ENCODE measurements around the gene ITGB2.

Gene ITGB2

DNA sequence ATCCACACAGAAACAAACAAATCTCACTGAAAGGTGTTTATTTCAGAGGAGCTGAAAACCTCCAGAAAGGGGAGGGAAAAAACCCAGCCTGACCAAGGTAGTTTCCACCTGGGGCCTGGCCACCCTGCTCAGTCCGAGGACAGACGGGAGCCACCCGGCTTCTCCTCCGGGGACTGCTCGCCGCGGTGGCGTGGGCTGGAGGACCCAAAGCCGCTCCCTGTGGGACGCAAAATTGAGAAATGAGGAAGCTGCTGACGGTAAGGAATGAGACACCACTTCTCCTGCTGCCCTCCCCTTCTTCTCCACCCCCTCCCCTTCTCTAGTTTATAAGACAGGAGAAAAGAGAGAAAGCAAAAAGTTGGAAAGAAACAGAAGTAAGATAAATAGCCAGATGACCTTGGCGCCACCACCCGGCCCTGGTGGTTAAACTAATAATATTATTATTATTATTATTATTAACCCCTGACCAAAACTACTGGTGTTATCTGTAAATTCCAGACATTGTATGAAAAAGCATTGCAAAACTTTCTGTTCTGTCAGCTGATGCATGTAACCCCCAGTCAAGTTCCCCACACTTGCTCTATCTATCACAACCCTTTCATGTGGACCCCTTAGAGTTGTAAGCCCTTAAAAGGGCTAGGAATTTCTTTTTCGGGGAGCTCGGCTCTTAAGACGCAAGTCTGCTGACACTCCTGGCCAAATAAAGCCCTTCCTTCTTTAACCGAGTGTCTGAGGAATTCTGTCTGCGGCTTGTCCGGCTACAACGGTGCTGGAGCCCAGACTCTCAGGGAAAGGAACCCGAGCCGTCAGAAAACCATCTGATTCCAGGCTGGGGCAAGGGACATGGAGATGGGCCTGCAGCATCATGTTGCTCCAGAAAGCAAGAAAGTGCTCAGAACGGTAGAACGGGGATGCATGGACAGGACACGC is 12.5 kb downstream of the ITGB2 start:
- DNase-seq, result no peak

DNA sequence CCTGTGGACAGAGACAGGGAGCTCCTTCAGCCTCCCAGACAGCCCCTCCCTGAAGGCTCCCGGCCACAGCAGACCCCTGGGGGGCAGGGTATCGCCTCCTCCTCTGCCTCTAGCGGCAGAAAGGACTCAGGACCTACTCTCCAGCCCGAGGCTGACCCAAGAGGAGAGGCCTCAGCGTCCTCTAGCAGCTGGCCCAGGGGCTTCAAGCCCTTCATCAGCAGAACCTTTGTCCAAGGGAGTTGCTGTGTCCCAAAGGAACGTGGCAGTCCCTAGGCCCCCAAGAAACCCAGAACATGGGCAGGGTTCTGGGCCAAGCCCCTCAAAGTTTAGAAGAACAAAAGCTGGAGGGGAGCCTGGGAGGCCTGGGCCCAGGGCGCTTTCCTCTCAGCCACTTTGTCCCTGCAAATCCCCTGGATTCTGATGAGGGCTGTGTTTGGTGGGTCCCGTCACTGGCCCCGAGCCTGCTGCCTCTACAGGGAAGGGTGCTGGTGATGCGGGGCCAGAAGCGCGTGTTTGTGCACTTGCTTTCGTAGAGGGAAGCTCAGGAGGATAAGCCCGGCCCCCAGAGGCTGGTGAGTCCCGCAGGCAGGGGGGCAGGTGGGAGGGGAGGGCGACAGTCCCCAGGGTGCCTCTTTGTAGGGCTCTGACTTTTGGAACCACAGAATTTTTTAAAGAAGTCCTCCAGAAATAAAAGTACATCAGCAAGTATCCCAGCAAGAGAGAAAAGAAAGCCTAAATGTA is 13.3 kb downstream of the ITGB2 start:
- DNase-seq, result no peak

DNA sequence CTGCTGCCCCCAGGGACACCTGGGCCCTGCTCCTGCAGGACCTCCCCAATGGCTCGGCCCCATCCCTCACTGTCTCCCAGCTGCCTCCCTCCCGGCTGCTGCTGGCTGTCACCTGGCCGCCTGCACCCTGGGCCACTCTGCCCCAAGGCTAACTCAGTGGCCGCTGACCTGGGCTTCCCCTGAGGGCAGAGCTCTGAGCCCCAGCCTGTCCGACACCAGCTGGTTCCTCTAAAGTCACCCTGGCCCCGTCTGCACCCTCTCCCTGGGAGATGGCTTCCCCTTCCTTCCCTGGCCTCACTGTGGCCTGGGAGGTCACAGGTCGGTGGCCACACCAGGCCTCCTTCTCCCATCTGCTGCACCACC is 15.0 kb downstream of the ITGB2 start:
- DNase-seq, result no peak

DNA sequence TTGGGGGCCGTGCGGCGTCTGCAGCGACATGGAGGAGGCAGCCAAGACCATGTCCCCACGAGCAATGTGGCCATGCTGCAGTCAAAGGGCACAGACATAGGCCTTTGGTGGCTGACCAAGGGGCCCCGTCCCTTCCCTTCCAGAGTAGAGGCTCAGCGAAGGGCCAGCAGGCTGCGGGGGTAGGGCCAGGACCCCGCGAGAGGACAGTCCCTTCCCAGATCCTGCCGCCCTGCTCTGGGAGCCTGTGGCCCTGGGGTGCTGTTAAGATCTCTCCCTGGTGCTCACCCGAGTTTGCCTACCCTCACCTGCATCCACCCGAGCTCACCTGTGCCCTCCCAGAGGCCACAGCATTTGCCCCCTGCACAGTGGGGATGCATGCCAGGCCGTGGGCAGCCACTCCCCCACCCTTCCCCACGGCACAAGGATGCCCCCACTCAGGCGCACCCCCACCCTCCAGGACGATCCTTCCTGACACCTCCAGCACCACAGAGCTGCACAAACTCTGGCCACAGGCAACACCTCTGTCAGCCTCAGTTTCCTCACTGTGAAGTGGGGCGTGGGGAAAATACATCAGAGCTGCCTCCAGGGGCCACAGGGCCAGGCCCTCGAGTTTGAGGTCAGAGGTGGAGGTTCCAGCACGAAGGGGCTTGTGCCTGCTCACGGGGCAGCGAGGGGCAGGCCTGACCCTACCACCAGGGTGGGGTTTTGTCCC is 15.5 kb downstream of the ITGB2 start:
- no peak for DNase-seq

DNA sequence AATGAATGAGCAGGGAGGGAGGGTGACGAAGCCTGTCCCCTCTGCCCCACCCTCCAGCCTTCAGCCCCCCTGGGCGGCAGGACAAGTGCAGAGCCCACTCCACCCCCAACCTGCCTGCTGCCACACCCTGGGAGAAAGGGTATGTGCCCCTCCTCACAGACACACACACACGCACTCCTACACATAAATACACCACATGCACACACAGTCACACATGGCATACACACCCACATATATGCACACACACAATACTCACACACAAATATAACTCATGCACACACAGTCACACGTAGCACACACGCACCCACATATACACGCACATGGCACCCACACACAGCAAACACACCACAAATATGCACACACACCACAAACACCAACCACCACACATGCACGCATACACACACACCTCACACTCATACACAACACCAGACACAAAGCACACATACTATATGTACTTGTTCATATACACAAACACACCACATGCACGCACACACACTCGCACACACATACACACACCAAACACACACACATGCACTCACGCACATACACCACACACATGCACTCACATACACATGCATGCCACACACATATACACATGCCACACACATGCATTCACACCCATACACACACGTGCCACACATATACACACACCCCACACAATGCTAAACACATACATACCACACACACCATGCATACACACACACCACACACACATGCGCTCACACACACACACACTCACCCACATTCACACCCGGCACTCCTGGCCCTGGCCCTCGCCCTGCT is 16.4 kb downstream of the ITGB2 start:
- DNase-seq, result no peak

DNA sequence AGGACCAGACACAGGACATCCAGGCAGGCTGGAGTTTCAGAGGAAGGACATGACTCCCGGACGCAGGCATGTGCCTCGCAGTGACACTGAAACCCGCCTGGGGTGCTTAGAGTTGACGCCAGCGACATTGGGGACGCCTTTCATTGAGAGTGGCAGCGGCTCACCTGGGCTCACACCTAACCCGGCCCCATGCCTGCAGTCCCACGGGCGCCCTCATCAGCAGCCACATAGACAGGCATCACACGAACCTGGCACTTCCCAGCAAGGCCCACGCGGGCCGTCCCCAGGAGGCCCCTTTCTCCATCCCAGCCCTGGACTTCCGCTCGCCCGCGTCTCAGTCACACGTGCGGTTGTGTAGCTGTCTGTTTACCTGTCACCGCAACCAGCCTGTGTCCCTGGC is 17.0 kb downstream of the ITGB2 start:
- no peak for DNase-seq

DNA sequence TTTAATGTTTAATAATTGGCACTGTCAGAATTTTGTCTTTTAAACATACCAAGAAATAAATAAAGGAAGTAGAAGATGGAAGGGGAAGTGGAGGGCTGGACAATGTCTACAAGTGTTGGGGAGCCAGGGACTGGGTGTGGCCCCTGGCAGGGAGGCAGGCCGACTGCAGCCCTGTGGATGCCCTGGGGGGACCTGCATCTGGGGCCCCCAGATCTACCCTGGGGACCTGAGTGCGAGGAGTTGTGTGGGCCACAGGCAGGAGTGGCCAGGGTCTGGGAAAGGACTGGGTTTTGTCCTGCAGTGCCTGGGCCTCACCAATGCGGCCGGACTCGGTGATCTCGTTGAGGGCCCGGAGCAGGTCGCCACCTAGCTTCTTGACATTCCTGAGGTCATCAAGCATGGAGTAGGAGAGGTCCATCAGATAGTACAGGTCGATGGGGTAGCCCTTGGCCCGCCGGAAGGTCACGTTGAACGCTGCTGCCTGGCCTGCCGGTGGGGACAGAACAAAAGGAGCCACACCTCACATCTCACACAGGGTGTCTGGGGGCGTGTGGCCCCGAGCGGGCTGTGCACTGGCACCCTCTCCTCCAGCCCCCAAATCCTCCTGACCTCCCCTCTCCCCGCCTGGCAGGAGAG is 17.5 kb downstream of the ITGB2 start:
- no peak for DNase-seq

DNA sequence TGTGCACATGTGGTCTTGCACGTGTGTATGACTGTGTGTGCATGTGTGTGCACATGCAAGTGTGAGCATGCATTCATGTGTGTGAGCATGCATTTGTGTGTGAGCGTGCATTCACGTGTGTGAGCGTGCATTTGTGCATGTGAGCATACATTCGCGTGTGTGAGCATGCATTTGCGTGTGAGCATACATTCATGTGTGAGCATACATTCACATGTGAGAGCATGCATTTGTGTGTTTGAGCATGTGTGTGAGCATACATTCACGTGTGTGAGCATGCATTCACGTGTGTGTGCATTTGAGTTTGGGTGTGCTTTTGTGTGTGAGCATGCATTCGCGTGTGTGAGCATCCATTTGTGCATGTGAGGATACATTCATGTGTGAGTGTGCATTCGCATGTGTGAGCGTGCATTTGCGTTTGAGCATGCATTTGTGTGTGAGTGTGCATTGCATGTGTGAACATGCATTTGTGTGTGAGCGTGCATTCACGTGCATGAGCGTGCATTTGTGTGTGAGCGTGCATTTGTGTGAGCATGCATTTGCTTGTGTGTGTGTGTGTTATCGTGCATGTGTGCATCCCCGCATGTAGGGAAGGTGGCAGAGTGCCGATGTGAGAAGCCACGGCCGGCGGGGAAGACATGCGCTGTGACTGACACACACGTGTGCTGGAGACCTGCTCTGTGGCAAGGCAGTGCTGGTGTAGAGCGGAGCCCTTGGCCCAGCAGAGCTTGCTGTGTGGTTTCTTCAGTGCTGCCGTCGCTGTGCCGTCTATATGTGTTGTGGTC is 18.2 kb downstream of the ITGB2 start:
- no peak for DNase-seq

DNA sequence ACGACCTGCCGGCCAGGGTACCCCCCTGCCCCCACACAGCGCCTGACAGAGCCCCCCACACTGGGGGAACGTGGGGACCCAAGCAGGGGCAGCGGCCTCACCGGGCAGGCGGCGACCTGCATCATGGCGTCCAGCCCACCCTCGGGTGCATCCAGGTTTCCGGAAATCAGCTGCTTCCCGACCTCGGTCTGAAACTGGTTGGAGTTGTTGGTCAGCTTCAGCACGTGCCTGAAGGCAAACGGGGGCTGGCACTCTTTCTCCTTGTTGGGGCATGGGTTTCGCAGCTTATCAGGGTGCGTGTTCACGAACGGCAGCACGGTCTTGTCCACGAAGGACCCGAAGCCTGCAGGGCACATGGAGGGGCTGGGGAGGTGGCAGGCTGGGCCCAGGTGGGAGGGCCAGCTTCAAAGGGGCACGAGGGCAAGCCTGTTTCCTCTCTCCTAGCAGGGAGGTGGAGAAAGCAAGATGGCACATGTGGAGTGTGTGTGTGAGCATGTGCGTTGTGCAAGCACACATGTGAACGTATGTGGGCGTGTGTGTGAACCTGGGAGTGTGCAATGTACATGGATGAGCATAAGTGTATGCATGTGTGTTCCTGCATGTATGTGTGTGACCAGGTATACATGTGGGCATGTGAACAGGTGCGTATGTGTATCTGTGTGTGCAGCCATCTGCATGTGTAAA is 19.2 kb downstream of the ITGB2 start:
- no peak for DNase-seq

DNA sequence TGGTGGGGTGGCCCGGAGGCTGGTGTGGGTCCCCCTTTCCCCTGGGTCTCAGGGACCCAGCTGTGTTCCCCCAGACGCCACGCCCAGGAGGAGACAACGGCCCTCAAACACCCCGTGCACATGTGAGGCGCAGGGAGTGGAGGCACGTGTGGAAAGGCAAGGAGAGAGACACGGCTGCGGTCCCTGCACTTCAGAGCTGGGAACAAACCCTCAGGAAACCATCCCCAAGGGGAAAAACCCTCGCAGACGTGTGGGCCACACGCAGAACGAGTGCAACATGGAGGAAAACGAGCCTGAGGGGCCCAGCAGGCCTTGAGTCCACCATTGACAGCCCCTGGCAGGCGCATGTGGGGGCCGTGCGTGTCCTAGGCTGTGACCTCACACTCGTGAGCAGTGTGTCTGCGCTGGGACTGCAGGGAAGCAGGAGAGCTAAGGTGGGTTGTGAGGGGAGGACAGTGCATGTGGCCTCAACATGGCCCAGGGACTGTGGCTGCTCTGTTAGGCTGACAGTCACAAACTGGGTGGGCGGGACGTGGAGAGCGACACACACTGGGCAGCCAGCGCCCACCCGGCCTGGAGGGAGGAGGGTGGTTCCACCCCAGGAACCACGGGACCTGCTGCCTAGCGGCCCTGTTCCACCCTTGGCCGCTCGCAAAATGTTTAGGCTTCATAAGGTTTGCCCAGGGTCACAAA is 20.0 kb downstream of the ITGB2 start:
- DNase-seq, result no peak

DNA sequence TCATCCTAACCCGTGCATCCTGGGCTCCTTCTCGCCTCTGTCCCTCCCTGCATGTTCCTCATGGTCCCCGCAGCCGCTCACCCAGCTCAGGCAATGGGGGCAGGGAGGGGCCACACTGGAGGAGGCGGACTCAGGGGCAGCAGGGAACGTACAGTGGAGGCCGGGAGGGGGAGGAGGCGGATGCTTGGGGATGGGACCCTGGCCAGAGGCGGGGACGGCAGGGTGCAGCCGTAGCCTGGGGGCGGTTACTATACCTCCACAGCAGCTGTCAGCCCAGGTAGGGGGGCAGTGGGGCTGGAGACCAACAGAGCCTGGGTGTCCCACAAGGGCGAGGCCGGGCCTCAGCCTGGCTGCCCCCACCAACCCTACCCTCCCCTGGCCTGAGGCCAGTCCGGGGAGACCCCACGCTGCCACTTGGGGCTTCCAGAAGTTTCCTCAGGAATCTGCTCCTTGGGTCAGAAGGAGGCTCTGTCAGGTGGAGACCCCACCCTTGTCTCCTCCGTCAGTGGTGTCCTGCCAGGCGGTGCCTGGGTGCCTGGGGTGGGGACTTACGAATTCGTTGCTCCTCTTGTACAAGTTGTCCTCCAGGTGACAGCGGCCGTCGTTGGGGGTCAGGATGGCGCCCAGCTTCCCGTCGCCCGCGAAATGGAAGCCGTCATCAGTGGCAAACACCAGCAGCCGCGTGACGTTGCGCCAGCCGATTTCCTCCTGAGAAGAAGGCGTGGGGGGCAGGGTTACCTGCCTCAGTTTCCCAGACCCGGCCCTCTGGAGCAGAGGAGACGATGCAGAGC is 20.7 kb downstream of the ITGB2 start:
- no peak for DNase-seq

DNA sequence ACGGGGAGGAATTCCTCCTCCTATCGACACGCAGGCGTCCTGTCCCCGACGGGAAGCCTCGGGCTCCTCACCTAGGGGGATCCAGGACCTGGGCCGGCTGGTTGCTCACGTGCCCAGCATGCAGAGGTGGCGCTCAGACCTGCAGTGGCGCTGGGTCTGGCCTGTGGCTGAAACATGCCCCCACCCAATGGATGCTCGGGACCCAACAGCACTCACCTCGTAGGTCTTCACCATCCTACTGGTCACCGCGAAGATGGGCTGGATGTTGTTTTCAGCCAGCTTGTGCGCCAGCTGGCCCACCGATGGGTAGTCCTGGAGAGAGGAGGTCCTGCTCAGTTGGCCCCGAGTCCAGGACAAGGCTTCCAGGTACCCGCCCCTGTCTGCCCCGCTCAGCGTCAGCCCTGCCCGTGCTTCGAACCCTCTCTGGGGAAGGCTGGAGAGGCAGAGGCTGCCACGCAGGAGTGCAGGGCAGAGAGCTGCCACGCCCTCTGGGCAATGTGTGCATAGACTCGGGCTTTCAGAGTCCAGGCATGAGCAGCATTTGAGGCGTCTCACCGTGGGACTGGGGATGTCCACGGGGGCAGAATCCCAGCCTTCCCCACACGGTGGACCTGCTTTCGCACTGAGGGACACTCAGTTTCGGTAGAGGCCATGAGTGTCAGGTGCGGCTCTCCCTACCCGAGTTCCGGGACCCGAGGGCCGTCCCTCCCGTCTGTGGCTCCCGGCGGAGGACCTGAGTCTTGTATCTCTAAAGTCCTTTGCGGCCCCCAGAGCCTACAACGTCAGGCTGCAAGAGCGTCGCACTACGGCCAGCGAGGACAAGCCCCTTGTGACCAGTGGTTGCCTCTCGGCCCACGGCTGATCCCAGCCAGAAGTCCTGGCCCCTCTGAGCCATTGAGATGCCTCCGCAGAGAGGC is 21.6 kb downstream of the ITGB2 start:
- DNase-seq, result no peak

DNA sequence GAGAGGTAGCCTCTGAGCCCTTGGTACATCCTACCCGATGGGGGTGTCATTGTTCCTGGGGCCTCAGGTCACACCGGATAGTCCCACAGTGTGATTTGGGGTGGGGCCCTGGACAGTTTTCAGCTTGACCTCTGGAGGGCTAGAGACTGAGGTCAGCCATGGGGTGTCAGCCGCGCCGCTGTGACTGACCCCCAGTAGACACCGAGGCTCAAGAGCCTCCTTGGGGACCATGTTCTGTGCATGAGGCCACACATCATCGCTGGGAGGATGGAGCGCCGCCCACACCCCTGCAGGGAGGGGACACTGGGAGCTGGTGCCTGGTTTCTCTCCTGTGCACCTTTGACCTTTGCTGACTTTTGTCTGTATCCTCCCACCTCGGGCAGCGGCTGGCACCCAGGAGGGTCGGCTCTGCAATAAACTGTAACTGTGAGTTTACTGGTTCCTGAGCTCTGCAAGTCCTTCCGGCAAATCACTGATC is 22.6 kb downstream of the ITGB2 start:
- no peak for DNase-seq

DNA sequence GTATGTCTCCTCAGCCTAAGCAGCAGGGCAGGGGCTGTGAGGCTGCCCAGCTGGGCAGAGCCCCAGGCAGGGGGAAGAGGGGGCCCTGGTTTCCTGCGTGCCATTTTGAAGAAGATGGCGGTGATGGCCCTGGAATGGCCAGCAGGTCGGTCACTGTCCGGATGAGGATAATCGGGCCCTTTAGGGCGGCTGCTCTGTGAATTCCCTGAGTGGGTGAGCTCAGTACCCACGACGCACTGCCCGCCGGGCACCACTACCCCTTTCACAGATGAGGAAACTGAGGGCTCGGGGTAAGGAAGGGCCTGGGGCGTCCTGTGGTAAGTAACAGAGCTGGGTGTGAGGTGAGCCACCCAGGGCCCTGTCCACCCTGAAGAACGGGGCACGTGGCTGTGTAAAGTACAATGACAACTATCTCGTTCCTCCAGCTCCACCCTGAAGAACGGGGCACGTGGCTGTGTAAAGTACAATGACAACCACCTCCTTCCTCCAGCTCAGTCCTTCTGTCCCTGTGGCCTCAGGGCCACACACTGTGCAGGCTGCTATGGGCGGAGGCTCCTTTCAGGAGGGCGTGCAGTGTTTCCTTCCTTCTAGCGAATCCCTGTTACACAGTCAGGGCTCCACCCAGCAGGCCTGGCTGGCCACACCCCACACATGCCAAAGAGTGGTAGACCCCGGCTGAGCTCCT is 23.2 kb downstream of the ITGB2 start:
- no peak for DNase-seq

DNA sequence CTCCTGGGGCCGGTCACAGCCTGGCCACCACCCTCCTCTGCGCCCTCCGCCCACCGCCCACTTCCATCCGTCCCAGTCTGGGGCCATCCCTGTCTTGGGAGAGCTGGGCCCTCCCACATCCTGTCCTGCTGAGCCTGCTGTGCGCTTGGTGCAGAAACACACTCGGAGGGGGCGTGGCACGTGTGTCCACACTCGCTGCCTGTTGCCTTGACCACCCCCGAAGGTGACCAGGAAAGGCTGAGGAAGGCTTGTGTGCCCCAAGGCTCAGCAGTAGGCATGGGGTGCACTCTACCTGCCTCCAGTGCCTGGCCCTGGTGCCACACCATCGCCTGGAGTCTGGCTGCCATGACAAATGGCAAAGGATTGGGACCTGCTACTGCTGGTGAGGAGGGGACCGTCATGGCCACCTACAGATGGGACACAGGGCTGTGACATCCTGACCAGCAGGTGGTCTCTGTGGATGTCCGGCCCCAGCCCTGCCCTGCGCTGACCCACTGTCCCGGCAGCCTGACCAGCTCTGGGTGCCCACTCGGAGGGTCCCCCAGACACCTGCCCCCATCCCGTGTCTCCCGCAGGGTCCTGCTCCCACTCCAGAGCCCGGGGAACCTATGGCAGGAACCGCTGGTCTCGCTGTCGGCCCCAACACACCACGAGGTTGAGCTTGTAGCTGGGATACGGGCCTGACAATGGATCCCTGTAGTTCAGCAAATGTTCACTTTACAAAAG is 24.0 kb downstream of the ITGB2 start:
- no peak for DNase-seq

DNA sequence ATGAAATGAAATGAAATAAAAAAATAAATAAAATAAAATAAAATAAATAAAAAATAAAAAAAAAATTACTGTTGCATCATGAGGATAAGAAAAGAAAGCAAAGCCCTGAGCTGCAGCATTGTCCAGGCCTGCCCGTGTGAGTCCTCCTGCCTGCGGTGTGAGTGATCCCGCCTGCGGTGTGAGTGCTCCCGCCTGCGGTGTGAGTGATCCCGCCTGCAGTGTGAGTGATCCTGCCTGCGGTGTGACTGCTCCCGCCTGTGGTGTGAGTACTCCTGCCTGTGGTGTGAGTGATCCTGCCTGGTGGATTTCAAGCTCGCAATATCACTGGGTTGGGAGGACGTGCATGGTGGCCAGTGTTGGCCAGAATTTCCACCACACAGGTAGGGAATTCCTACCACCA is 24.8 kb downstream of the ITGB2 start:
- DNase-seq, result no peak

All from amniotic stem cell (primary cell).